K562 (cell line): ENCODE results near the gene CCDC71L. TPM values are rescaled to one million over a fixed set of nuclear protein-coding genes. Genes with fewer than 3 reads are reported as not detected.

Experiments
- ATF7 ChIP-seq: fragments of 450-650 bp; IDR thresholded peaks from 2 replicates; pipeline ENCODE4 v1.7.1; 2014; ENCODE audit warnings: mild to moderate bottlenecking, moderate library complexity
- ZNF764 ChIP-seq: fragments of 250-450 bp; sonication (Bioruptor Pico); IDR thresholded peaks from 2 replicates; pipeline ENCODE4 v1.4.0; 2020; ENCODE audit warnings: low read depth, mild to moderate bottlenecking, moderate library complexity
- polyA plus RNA-seq, 8 experiments: library from polyadenylated mRNA; depleted of rRNA in 4 of 8; stranded (reverse) in 5 of 8; unstranded in 3 of 8; fragments of >200 nt; fragmentation: Nextera tagmentation in 2 of 8; fragmentation: Illumina TruSeq in 1 of 8; extraction: Ambion mirVana in 2 of 8; extraction: Trizol in 1 of 8; gene quantifications; 2 replicates each; pipeline versions ENCODE4 v1.2.1 to v1.2.3, GENCODE V29; 2011 to 2014; ENCODE audit warnings: inconsistent platforms in 1 of 8, missing spikeins in 1 of 8
- total RNA-seq, 7 experiments: library from RNA; depleted of rRNA in 6 of 7; stranded (reverse); fragments of >200 nt in 6 of 7; fragmentation: Illumina TruSeq in 2 of 7; extraction: Trizol in 2 of 7; gene quantifications; 2 replicates each; pipeline versions ENCODE4 v1.2.1 to v1.2.3, GENCODE V29; 2011 to 2021; ENCODE audit warnings: low replicate concordance in 1 of 7
- TF ChIP-seq, protein P1 (sequence below), 3 experiments: fragments of 200-800 bp in 1 of 3; fragments of 250-450 bp in 1 of 3; fragments of 450-650 bp in 1 of 3; sonication (Bioruptor Pico) in 1 of 3; sonication (Bioruptor generic) in 1 of 3; formaldehyde crosslinking in 1 of 3; IDR thresholded peaks; 2 replicates each; pipeline versions ENCODE4 v1.6.1 to v1.8.0; 2016 to 2022; ENCODE audit warnings: mild to moderate bottlenecking in 2 of 3, missing genetic modification characterization in 2 of 3, missing compliant biosample characterization in 1 of 3, moderate library complexity in 1 of 3
- TF ChIP-seq, protein P2 (sequence below): sonication (generic); formaldehyde crosslinking; IDR thresholded peaks from 2 replicates; pipeline ENCODE4 v1.8.1; 2023; ENCODE audit warnings: mild to moderate bottlenecking, missing genetic modification reagents

The CCDC71L gene
- total and polyA plus RNA-seq, 9 of the 15 experiments (the other 6 are each of a cell fraction or from before 2014, with no cell fraction given) = 5.7 to 108 (median 25.4) TPM

DNA sequence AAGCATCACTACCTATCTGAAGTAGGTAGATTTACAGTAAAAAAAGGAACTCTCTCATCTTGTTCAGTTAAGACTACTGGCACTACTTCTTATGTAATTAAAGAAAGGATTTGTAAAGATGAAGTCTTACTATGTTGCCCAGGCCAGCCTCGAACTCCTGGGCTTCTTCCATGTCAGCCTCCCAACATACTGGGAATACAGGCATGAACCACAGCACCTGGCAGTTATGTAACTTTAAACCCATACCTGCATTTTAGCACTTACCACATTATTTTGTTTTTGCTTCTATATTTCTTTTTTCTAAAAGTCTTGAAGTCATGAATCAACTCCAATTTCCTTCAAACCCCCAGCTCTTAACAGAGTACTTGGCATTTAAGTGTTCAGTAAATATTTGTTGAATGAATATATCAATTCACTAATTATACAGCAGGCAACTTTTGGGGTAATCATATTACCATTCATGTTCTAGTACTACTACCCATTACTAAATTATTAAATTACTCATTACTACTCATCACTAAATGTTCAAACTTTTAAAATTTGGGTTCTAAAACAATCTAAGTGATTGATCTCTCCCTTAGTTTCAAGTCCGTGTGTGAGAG is 31.6 kb upstream of the CCDC71L start (continued):
- TF ChIP-seq, protein P1, sequence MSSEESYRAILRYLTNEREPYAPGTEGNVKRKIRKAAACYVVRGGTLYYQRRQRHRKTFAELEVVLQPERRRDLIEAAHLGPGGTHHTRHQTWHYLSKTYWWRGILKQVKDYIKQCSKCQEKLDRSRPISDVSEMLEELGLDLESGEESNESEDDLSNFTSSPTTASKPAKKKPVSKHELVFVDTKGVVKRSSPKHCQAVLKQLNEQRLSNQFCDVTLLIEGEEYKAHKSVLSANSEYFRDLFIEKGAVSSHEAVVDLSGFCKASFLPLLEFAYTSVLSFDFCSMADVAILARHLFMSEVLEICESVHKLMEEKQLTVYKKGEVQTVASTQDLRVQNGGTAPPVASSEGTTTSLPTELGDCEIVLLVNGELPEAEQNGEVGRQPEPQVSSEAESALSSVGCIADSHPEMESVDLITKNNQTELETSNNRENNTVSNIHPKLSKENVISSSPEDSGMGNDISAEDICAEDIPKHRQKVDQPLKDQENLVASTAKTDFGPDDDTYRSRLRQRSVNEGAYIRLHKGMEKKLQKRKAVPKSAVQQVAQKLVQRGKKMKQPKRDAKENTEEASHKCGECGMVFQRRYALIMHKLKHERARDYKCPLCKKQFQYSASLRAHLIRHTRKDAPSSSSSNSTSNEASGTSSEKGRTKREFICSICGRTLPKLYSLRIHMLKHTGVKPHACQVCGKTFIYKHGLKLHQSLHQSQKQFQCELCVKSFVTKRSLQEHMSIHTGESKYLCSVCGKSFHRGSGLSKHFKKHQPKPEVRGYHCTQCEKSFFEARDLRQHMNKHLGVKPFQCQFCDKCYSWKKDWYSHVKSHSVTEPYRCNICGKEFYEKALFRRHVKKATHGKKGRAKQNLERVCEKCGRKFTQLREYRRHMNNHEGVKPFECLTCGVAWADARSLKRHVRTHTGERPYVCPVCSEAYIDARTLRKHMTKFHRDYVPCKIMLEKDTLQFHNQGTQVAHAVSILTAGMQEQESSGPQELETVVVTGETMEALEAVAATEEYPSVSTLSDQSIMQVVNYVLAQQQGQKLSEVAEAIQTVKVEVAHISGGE (CRISPR knock-in tag; IDR thresholded peaks at IDR 0.05) = no peak
- TF ChIP-seq, protein P2, sequence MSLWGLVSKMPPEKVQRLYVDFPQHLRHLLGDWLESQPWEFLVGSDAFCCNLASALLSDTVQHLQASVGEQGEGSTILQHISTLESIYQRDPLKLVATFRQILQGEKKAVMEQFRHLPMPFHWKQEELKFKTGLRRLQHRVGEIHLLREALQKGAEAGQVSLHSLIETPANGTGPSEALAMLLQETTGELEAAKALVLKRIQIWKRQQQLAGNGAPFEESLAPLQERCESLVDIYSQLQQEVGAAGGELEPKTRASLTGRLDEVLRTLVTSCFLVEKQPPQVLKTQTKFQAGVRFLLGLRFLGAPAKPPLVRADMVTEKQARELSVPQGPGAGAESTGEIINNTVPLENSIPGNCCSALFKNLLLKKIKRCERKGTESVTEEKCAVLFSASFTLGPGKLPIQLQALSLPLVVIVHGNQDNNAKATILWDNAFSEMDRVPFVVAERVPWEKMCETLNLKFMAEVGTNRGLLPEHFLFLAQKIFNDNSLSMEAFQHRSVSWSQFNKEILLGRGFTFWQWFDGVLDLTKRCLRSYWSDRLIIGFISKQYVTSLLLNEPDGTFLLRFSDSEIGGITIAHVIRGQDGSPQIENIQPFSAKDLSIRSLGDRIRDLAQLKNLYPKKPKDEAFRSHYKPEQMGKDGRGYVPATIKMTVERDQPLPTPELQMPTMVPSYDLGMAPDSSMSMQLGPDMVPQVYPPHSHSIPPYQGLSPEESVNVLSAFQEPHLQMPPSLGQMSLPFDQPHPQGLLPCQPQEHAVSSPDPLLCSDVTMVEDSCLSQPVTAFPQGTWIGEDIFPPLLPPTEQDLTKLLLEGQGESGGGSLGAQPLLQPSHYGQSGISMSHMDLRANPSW (CRISPR knock-in tag) = no peak
- no peak for TF ChIP-seq ZNF764
- no peak for TF ChIP-seq ATF7
